ENCODE results near the gene SPAG9. TPM values are rescaled to one million over a fixed set of nuclear protein-coding genes. Genes with fewer than 3 reads are reported as not detected.

Gene SPAG9
- total RNA-seq, 2 donors from 2014 or later: 50.4 to 127 TPM

DNA sequence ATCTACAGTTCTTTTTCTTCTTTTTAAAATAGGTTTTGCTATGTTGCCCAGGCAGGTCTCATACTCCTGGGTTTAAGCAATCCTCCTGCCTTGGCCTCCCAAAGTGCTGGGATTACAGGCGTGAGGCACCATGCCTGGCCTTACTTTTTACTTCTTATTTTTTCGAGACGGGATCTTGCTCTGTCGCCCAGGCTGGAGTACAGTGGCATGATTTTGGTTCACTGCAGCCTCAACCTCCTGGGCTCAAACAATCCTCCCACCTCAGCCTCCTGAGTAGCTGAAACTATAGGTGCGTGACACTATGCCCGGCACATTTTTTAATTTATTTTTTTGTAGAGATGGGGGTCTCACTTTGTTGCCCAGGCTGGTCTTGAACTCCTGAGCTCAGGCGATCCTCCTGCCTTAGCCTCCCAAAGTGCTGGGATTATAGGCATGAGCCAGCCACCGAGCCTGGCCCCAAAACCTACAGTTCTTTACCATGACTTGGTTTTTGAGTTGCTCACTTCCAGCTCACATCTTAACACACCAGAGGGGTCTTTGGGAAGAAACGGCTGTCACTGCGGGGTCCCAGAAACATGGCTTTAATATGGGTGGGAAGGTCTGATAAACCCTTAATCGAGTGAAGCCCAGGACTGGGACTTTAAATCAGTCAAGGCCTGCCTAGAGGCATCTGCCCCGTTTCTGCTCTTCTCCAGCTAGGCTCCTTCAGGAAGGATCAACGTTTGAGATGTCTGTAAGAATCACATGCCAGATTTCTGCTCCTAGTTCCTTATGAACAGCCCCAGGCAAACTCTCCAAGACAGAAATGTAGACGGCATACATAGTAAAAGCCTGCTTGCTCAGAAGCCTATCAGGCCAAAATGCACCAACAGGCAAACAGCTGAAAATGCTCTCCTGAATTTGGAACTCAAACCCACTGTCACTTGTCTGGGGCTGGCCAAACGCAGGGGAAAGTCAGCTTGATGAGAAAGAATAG, 162.8 kb downstream of the SPAG9 start:
- Mint-ChIP-seq H3K9me3 (no peaks in the 10 kb centered on the region), H3K36me3 (ENCODE audit: low read depth) (peaks cover 3% of the 10 kb centered on the region), H3K27ac (peak overlapping the region; percentile 36), H3K27me3 (no peaks in the 10 kb centered on the region), H3K4me3 (no peak overlapping the region), H3K4me1 (no peaks in the 10 kb centered on the region)
- no peak for ATAC-seq (replicated peaks)

DNA sequence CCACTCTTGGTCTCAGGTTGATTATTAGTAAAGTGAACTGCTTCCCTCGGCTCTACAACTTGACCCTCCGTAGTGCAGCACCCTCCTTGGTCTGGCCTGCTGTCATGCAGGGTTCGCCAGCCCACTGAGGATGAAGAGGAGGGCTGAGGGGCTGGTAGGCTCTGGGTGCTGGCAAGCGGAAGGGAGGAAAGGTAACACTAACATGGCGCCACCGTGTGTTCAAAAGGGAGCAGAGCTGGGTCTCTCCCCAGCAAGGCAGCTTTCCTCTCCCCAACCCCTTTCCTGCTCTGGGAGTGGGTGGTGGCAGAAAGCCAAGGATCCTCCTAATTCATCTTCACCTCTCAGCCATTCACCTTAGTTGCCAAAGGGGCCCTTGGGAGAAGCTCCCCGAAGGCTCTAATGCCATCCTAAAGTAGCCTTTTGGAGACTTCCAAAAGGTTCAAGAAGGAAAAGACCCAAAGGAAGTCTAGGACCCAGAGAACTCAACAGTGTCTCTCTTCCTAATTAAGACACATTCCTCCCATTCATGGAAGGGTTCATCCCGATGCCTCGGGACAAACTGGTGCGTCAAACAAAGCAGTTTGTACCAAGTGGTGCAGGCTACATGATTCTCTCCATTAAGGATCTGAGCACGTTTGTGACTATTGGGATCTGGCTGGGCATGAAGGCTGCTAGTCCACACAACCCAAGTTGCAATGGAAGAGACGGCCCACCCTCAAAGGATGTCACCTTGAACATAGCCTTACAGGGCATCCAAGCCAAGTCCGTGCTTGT, 163.7 kb downstream of the SPAG9 start:
- H3K4me1 Mint-ChIP-seq: no peaks in the 10 kb centered on the region
- H3K27me3 Mint-ChIP-seq: no peaks in the 10 kb centered on the region
- H3K36me3 Mint-ChIP-seq (ENCODE audit: low read depth): no peaks in the 10 kb centered on the region
- H3K9me3 Mint-ChIP-seq: no peaks in the 10 kb centered on the region
- H3K4me3 Mint-ChIP-seq: no peak overlapping the region
- peak; percentile 86 for ATAC-seq (replicated peaks)
- peak overlapping the region; percentile 66 for H3K27ac Mint-ChIP-seq

DNA sequence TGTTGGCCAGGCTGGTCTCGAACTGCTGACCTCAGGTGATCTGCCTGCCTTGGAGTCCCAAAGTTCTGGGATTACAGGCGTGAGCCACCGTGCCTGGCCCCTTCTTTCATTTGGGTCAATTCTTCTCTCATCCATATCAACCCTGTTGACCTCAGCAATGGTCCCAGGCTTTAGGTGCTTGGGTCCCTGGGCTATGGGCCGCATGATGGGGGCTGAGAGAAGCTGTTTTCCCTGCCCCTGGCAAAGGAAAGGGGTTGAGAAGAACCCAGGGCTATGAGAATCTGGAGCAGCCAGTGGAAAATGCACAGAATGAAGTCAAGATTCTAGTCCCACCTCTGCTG, 164.3 kb downstream of the SPAG9 start:
- no peaks in the 10 kb centered on the region for H3K27me3 Mint-ChIP-seq
- H3K27ac Mint-ChIP-seq: peak overlapping the region; percentile 66
- H3K4me1 Mint-ChIP-seq: no peaks in the 10 kb centered on the region
- H3K9me3 Mint-ChIP-seq: no peaks in the 10 kb centered on the region
- no peaks in the 10 kb centered on the region for H3K36me3 Mint-ChIP-seq (ENCODE audit: low read depth)
- no peak overlapping the region for H3K4me3 Mint-ChIP-seq
- ATAC-seq (replicated peaks): no peak

DNA sequence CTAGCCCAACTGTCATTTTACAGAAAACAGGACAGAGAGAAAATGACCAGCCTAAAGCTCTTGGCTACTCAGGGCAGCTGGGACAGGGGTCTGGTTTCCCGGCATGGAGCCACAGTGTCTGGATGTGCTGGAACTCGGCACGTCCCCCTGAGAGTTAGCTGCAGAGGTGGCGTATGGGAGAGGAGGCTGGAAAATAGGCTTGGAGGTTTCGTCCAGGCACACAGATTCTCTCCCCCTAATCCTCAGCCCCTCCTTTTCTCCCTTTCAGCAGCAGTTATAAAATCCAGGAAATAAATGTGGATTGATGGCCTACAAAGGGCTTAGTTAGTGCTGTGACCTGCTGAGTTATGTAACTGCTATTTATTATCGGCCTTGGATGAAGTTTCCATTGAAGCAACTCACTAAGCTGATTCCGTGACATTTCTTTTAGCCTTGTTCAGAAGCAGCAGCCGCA, 165.0 kb downstream of the SPAG9 start:
- Mint-ChIP-seq H3K36me3 (ENCODE audit: low read depth) (no peaks in the 10 kb centered on the region), H3K27ac (no peak overlapping the region), H3K27me3 (no peaks in the 10 kb centered on the region), H3K4me1 (no peaks in the 10 kb centered on the region), H3K9me3 (no peaks in the 10 kb centered on the region), H3K4me3 (no peak overlapping the region)
- no peak for ATAC-seq (replicated peaks)

DNA sequence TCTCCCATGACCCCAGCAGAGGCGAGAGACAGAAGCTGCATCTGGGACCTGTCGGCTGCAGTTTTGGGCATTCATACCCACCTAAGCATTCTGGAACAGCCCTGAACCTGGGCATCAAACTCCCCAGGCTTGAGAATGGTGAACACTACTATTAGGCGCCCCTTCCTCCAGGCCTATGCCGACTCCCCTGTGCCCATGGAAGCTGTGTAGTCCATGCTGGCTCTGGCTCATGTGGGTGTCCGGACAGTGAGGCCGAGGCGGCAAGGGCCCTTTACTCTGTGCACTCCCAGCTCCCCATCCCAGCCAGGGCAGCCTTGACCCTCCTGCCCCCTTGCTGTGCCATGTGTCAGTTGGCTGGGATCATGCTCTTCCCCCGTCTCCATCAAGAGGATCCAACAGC, 165.5 kb downstream of the SPAG9 start:
- Mint-ChIP-seq H3K27ac (peak overlapping the region; percentile 75), H3K4me3 (no peak overlapping the region), H3K36me3 (ENCODE audit: low read depth) (no peaks in the 10 kb centered on the region), H3K27me3 (no peaks in the 10 kb centered on the region), H3K4me1 (no peaks in the 10 kb centered on the region), H3K9me3 (no peaks in the 10 kb centered on the region)
- ATAC-seq (replicated peaks): no peak

DNA sequence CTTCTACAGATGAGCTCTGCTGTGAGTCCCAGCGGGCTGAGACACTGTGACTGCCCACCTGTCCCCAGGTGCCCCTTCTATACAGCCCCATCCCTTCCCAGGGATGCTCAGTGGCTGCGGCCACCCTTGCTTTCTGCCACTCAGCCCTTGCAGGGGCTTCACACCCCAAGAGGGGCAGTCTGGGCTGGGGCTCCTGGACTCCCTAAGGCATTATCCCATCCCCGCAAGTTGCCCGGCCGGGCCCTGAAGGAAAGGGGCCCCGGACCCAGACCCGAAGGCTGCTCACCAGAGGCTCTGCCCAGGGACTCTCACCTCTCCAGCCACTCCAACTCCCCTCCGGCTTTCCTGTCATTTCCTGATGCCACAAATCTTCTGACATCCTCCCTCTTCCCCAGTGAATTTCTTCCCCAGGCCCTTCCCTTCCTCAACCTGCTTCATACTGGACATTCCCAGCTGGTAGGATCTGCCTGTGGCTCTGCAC, 166.0 kb downstream of the SPAG9 start:
- ATAC-seq (replicated peaks): no peak
- Mint-ChIP-seq H3K27ac (peak overlapping the region; percentile 75), H3K27me3 (no peaks in the 10 kb centered on the region), H3K4me1 (no peaks in the 10 kb centered on the region), H3K4me3 (no peak overlapping the region), H3K9me3 (no peaks in the 10 kb centered on the region), H3K36me3 (ENCODE audit: low read depth) (no peaks in the 10 kb centered on the region)

DNA sequence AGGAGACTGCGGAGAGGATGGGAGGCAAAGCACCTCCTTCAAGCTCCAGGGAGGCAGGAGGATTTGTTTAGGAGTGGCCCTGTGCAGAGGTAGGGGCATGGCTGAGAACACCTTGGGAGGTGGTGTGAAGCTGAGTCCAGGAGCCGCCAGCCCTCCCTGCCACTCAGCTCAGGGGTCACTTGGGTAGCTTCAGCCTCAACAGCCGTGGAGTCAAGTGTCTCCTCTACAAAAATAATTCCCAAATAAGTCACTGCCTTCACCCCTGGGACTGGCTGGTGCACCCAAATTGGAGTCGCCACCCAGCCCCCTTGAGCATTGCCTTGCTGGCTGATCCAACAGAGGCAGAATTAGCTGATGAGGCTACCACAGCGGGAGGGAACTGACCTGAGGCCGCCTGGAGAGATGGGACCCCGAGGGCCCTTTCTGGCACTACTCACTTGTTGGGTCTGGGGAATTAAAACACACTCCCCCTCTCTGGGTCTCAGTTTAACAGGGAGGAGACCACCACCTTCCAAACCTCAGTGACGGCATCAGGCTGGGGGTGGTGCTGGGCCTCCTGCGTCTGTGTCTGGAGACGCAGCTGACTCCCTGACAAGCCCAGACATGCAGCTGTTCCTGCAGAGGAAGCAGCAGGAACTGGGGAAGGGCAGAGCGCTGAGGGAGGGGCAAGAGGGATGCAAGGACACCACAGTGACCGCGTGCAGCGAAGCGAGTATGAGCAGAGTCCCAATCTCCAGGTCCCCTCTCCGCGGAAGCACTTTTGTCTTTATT, 166.7 kb downstream of the SPAG9 start:
- no peaks in the 10 kb centered on the region for H3K27me3 Mint-ChIP-seq
- H3K4me3 Mint-ChIP-seq: no peak overlapping the region
- H3K9me3 Mint-ChIP-seq: no peaks in the 10 kb centered on the region
- no peak for ATAC-seq (replicated peaks)
- peak overlapping the region; percentile 69 for H3K27ac Mint-ChIP-seq
- no peaks in the 10 kb centered on the region for H3K36me3 Mint-ChIP-seq (ENCODE audit: low read depth)
- H3K4me1 Mint-ChIP-seq: no peaks in the 10 kb centered on the region

DNA sequence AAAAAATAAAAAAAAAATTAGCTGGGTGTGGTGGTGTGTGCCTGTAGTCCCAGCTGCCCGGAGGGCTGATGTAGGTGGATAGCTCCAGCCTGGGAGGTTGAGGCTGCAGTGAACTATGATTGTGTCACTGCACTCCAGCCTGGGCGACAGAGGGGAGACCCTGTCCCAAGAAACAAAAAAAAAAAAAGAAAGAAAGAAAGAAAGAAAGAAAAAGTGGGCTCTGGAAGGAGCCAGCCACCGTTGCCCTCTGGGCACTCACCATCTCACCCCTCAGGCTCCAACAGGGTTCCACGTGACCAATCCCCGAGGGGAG, 167.2 kb downstream of the SPAG9 start:
- Mint-ChIP-seq H3K27me3 (no peaks in the 10 kb centered on the region), H3K27ac (peak overlapping the region; percentile 69), H3K4me3 (no peak overlapping the region), H3K36me3 (ENCODE audit: low read depth) (no peaks in the 10 kb centered on the region), H3K9me3 (no peaks in the 10 kb centered on the region), H3K4me1 (no peaks in the 10 kb centered on the region)
- no peak for ATAC-seq (replicated peaks)

DNA sequence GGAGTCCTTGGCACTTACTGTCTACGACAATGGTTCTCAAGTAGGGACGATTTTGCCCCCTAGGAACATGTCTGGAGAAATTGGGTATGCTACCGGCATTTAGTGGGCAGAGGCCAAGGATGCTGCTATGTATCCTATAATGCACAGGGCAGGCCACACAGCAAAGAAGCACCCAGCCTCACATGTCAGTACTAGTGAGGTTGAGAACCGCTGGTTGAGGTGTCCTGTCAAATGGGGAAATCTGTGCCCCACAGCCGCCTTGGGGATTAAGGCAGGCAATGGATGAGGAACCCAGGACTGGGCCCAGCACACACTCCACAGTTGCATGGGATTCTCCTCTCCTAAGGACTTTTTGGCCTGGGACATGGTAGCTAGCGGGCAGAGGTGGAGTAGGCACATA, 167.8 kb downstream of the SPAG9 start:
- H3K4me3 Mint-ChIP-seq: no peak overlapping the region
- ATAC-seq (replicated peaks): no peak
- no peak overlapping the region for H3K27ac Mint-ChIP-seq
- H3K27me3 Mint-ChIP-seq: no peaks in the 10 kb centered on the region
- H3K36me3 Mint-ChIP-seq (ENCODE audit: low read depth): no peaks in the 10 kb centered on the region
- no peaks in the 10 kb centered on the region for H3K9me3 Mint-ChIP-seq
- no peaks in the 10 kb centered on the region for H3K4me1 Mint-ChIP-seq

DNA sequence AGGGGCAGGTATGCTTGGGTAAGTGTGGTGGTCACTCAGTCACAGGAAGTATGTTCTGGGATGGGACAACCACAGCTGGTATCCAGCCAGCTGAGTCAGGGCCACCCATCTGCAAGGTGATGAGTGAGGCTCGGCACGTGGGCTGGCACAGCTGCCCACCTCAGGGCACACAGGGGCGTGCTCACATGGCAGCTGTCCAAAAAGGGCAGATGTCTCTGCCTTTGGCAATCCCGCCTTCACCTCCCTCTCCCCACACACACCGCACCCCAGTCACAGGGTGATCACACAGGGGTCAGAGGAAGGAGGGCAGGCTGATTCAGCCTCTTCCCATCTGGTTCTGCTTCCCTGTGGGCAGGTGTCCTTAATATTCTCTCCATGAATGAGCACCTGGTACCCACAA, 168.7 kb downstream of the SPAG9 start:
- Mint-ChIP-seq H3K27ac (no peak overlapping the region), H3K4me3 (no peak overlapping the region), H3K9me3 (no peaks in the 10 kb centered on the region), H3K4me1 (peaks cover 4% of the 10 kb centered on the region), H3K27me3 (no peaks in the 10 kb centered on the region), H3K36me3 (ENCODE audit: low read depth) (no peaks in the 10 kb centered on the region)
- ATAC-seq (replicated peaks): no peak

DNA sequence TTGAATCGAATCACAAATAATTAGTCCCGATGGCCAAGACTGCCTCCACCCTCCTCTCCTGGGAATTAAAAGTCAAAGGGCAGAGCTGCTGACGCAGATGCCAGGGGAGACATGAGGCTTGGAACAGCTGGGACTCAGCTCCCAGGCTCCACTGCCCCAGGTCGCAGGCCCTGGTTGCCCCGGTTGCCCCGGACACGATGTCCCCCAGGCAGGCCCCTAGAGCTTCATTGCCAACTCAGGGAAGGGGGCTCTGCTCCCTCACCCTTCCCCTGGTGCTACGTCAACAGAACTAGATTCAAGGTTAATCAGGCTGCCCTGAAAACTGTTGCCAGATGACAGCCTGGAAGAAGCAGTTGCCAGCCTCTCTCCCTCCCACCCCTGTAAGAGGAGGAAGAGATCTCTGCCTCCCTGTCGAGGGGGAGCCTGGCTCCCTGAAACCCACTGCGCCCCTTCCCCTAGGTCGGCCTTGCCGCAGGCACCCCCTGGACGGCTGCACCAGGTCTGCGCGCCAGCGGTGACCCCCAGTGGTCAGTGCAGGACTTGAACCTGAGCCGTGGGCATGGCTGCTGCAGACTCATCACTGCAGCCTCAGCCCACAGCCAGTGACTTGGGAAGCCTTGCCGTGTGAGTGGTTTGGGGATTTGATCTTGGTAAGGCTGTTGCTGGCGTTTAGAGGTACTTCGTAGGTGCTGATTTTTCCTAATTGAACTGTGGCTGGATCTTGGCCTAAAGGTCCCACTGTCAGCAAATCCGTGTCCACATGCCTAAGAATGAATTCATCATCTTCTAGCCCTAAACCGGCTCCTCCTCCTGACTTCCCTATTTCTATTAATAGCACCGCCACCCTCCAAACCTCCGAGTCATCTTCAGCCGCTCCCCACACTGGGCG, 170.4 kb downstream of the SPAG9 start:
- peaks cover 4% of the 10 kb centered on the region for H3K4me1 Mint-ChIP-seq
- no peaks in the 10 kb centered on the region for H3K27me3 Mint-ChIP-seq
- peak overlapping the region; percentile 14 for H3K27ac Mint-ChIP-seq

DNA sequence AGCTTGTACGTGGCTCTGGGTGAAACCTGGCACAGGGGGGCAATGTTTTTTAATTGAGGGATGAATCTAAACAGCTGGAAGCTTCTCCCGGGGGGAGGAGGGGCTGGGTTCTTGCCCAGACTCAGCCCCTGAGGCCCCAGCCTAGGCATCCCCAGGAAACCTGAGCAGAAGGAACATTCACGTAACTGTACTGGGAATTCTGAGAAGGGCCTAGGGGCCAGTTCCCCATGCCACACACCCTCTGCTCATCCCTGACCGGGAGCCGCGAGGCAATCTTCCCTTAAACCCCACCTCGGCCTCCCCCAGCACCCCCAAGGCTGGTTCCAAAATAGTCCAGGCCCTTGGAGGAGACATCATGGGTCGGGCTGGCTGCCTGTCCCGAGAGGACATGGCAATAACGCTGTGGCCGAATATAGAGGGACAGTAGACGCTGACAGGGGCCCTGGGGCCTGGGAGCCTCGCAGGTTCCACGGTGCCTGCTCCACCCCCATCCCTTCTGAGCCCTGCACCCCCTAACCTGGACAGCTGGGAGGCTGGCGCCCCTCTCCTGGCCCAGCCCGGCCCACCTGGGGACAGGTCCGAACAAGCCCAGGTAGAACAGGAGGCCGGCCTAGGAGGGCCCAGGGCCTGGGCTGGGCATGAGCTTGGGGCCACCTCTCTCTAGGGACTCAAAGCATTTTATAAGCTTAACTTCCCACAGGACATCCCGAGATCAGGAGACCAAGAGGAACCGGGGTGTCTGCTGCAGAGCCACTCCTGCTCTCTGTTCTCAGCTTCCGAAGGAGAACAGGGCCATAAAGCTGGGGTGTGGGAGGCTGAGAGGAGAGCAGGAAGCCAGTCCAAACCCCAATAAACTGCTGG, 171.3 kb downstream of the SPAG9 start:
- Mint-ChIP-seq H3K27me3 (no peaks in the 10 kb centered on the region), H3K4me3 (no peak overlapping the region), H3K9me3 (no peaks in the 10 kb centered on the region), H3K36me3 (ENCODE audit: low read depth) (no peaks in the 10 kb centered on the region), H3K27ac (no peak overlapping the region), H3K4me1 (peaks cover 4% of the 10 kb centered on the region)
- ATAC-seq (replicated peaks): no peak

More for the DNA sequence above, 170.4 kb downstream of the SPAG9 start:
- ATAC-seq (replicated peaks): peak; percentile 92
- H3K9me3 Mint-ChIP-seq: no peaks in the 10 kb centered on the region
- H3K4me3 Mint-ChIP-seq: no peak overlapping the region
- H3K36me3 Mint-ChIP-seq (ENCODE audit: low read depth): no peaks in the 10 kb centered on the region

DNA sequence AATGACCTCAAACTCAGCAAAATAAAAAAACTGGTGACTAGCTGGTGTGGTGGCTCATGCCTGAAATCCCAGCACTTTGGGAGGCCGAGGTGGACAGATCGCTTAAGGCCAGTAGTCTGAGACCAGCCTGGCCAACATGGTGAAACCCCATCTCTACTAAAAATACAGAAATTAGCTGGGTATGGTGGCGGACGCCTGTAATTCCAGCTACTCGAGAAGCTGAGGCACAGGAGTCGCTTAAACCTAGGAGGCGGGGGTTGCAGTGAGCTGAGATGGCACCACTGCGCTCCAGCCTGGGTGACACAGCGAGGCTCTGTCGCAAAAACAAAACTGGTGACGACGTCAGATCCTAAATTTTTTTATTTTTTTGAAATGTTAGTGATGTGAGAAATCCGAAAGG, 172.0 kb downstream of the SPAG9 start:
- peaks cover 4% of the 10 kb centered on the region for H3K4me1 Mint-ChIP-seq
- no peak for ATAC-seq (replicated peaks)
- H3K4me3 Mint-ChIP-seq: no peak overlapping the region
- H3K36me3 Mint-ChIP-seq (ENCODE audit: low read depth): no peaks in the 10 kb centered on the region
- H3K9me3 Mint-ChIP-seq: no peaks in the 10 kb centered on the region
- H3K27me3 Mint-ChIP-seq: no peaks in the 10 kb centered on the region
- H3K27ac Mint-ChIP-seq: no peak overlapping the region

Data from activated T-helper 17 cell treated with anti-CD3 and anti-CD28 coated beads, Interleukin-2, amount 50 U/mL, for 72 hours (primary cell).